K562 (cell line): ENCODE measurements around the gene SLC48A1. TPM values are rescaled to one million over a fixed set of nuclear protein-coding genes. Genes with fewer than 3 reads are reported as not detected.

Source experiments
- CEBPG ChIP-seq, 3 experiments: fragments of 200-800 bp in 1 of 3; sonication (Bioruptor generic) in 1 of 3; sonication (generic) in 1 of 3; formaldehyde crosslinking in 1 of 3; IDR thresholded peaks in 2 of 3; conservative IDR thresholded peaks in 1 of 3; 2 replicates each; pipeline versions ENCODE4 v1.6.1 to v1.8.0; 2016 to 2022; ENCODE audit warnings: missing compliant biosample characterization in 2 of 3, missing genetic modification characterization in 2 of 3, mild to moderate bottlenecking in 1 of 3, missing genetic modification reagents in 1 of 3
- CHCHD3 ChIP-seq: fragments of 250-450 bp; sonication (Bioruptor Pico); IDR thresholded peaks from 2 replicates; pipeline ENCODE4 v2.1.2; 2022; ENCODE audit warnings: mild to moderate bottlenecking
- DDX20 ChIP-seq: fragments of 450-650 bp; IDR thresholded peaks from 2 replicates; pipeline ENCODE4 v1.6.1; 2016; ENCODE audit warnings: missing genetic modification characterization, low read depth, mild to moderate bottlenecking, missing compliant biosample characterization, moderate library complexity
- ETV5 ChIP-seq: sonication (generic); formaldehyde crosslinking; IDR thresholded peaks from 2 replicates; pipeline ENCODE4 v1.4.0; 2020; ENCODE audit warnings: low read depth, mild to moderate bottlenecking, missing genetic modification reagents
- MECOM ChIP-seq: fragments of 250-450 bp; sonication (Bioruptor Pico); IDR thresholded peaks from 2 replicates; pipeline ENCODE4 v1.8.0; 2022; ENCODE audit warnings: inconsistent platforms
- POLR3G ChIP-seq: IDR thresholded peaks from 2 replicates; pipeline ENCODE4 v1.6.1; 2011; ENCODE audit not compliant: insufficient read length, insufficient replicate concordance; ENCODE audit errors: extremely low read depth
- RFX5 ChIP-seq: IDR thresholded peaks from 2 replicates; pipeline ENCODE4 v1.6.1; 2011; ENCODE audit warnings: low read depth, mild to moderate bottlenecking, improper control_type of control experiment, low read length
- SMARCA4 ChIP-seq: fragments of 450-650 bp; IDR thresholded peaks from 2 replicates; pipeline ENCODE4 v1.6.1; 2016
- XRCC3 ChIP-seq: fragments of 450-650 bp; IDR thresholded peaks from 2 replicates; pipeline ENCODE4 v1.6.1; 2017; ENCODE audit warnings: mild to moderate bottlenecking, moderate library complexity
- XRCC5 ChIP-seq: fragments of 200-400 bp; formaldehyde crosslinking; IDR thresholded peaks from 2 replicates; pipeline ENCODE4 v1.6.1; 2017; ENCODE audit warnings: low read depth, mild to moderate bottlenecking, low read length
- ZNF133 ChIP-seq: fragments of 250-450 bp; sonication (Bioruptor Pico); IDR thresholded peaks from 2 replicates; pipeline ENCODE4 v1.4.0; 2020; ENCODE audit warnings: mild to moderate bottlenecking
- ZNF165 ChIP-seq: fragments of 250-450 bp; sonication (Bioruptor Pico); IDR thresholded peaks from 2 replicates; pipeline ENCODE4 v1.4.0; 2020; ENCODE audit warnings: borderline replicate concordance
- ZNF212 ChIP-seq: fragments of 450-650 bp; formaldehyde crosslinking; IDR thresholded peaks from 2 replicates; pipeline ENCODE4 v1.4.0; 2020; ENCODE audit warnings: mild to moderate bottlenecking
- ZNF589 ChIP-seq: fragments of 200-800 bp; sonication (Bioruptor generic); IDR thresholded peaks from 2 replicates; pipeline ENCODE4 v1.6.1; 2016; ENCODE audit warnings: low read depth, missing genetic modification characterization, missing compliant biosample characterization
- ZNF699 ChIP-seq: fragments of 250-450 bp; sonication (Bioruptor Pico); IDR thresholded peaks from 2 replicates; pipeline ENCODE4 v1.8.0; 2021; ENCODE audit warnings: mild to moderate bottlenecking, moderate library complexity; ENCODE audit not compliant: insufficient replicate concordance
- polyA plus RNA-seq, 8 experiments: library from polyadenylated mRNA; depleted of rRNA in 4 of 8; stranded (reverse) in 5 of 8; unstranded in 3 of 8; fragments of >200 nt; fragmentation: Nextera tagmentation in 2 of 8; fragmentation: Illumina TruSeq in 1 of 8; extraction: Ambion mirVana in 2 of 8; extraction: Trizol in 1 of 8; gene quantifications; 2 replicates each; pipeline versions ENCODE4 v1.2.1 to v1.2.3, GENCODE V29; 2011 to 2014; ENCODE audit warnings: inconsistent platforms in 1 of 8, missing spikeins in 1 of 8
- total RNA-seq, 7 experiments: library from RNA; depleted of rRNA in 6 of 7; stranded (reverse); fragments of >200 nt in 6 of 7; fragmentation: Illumina TruSeq in 2 of 7; extraction: Trizol in 2 of 7; gene quantifications; 2 replicates each; pipeline versions ENCODE4 v1.2.1 to v1.2.3, GENCODE V29; 2011 to 2021; ENCODE audit warnings: low replicate concordance in 1 of 7
- TF ChIP-seq, protein P1 (sequence below): fragments of 450-650 bp; formaldehyde crosslinking; IDR thresholded peaks from 2 replicates; pipeline ENCODE4 v1.4.0; 2020; ENCODE audit warnings: mild to moderate bottlenecking, moderate library complexity
- TF ChIP-seq, protein P2 (sequence below): fragments of 250-450 bp; sonication (Bioruptor Pico); IDR thresholded peaks from 2 replicates; pipeline ENCODE4 v1.8.0; 2022; ENCODE audit warnings: inconsistent platforms, mild to moderate bottlenecking, moderate library complexity, borderline replicate concordance
- TF ChIP-seq, protein P3 (sequence below): fragments of 450-650 bp; IDR thresholded peaks from 2 replicates; pipeline ENCODE4 v1.6.1; 2016; ENCODE audit warnings: borderline replicate concordance
- TF ChIP-seq, protein P4 (sequence below): sonication (generic); formaldehyde crosslinking; IDR thresholded peaks from 2 replicates; pipeline ENCODE4 v1.8.0; 2022; ENCODE audit warnings: mild to moderate bottlenecking, missing genetic modification reagents

The SLC48A1 gene
- total and polyA plus RNA-seq, 9 of the 15 experiments (the other 6 are each of a cell fraction or from before 2014, with no cell fraction given): 10.7 to 37.5 (median 18.7) TPM

DNA sequence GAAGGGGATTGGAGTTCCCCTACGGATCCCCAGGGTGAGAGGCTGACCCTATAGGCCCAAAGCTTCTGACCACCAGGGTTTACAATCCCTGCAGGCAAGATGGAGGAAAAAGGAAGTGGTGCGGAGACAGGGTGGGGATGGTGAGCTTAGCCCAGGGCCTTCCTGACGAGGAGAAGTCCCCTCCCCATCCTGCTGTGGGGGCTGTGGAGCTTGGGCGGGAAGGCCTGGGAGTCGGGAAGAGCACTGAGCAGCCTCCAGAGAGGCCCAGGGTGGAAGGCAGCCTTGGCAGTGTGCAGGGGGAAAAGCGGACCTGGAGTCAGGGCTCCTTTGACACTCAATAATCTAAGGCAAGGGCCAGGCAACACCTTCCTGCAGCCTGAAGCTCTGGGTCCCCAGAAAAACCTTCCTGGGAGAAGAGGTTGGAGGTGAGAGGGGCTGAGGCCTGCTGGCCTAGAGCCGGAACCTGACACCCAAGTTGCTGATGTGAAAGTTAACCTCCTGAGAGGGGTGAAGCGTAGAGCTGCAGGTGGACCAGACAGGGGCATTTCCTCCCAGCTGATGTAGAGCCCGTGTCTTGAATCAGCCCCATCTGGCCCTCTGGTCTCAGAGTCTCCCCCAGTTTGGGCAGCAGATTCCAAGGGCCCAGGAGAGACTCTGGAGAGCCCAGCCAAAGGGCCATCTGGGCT, 40.6 kb downstream of the SLC48A1 start (continued):
- TF ChIP-seq, protein P1, sequence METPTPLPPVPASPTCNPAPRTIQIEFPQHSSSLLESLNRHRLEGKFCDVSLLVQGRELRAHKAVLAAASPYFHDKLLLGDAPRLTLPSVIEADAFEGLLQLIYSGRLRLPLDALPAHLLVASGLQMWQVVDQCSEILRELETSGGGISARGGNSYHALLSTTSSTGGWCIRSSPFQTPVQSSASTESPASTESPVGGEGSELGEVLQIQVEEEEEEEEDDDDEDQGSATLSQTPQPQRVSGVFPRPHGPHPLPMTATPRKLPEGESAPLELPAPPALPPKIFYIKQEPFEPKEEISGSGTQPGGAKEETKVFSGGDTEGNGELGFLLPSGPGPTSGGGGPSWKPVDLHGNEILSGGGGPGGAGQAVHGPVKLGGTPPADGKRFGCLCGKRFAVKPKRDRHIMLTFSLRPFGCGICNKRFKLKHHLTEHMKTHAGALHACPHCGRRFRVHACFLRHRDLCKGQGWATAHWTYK (CRISPR knock-in tag): 0 out of 2 replicates have a peak, but pooled peaks have one; percentile 28
- TF ChIP-seq ZNF133 (no peak), XRCC5 (no peak), ZNF165 (CRISPR knock-in tag) (0 out of 2 replicates have a peak, but pooled peaks have one; percentile 47), ZNF589 (CRISPR knock-in tag) (no peak), POLR3G (no peak), ZNF212 (no peak), MECOM (CRISPR knock-in tag) (no peak), XRCC3 (no peak), CEBPG (CRISPR knock-in tag; IDR thresholded peaks at IDR 0.05) (no peak), CEBPG (tag; conservative IDR thresholded peaks at IDR 0.05 in 1 of 2, IDR thresholded peaks at IDR 0.05 in 1 of 2) (no peak), SMARCA4 (no peak), DDX20 (tag) (no peak), ZNF699 (CRISPR knock-in tag) (no peak), ETV5 (CRISPR knock-in tag) (peak; percentile 67), CHCHD3 (CRISPR knock-in tag) (no peak), RFX5 (no peak)
- TF ChIP-seq, protein P2, sequence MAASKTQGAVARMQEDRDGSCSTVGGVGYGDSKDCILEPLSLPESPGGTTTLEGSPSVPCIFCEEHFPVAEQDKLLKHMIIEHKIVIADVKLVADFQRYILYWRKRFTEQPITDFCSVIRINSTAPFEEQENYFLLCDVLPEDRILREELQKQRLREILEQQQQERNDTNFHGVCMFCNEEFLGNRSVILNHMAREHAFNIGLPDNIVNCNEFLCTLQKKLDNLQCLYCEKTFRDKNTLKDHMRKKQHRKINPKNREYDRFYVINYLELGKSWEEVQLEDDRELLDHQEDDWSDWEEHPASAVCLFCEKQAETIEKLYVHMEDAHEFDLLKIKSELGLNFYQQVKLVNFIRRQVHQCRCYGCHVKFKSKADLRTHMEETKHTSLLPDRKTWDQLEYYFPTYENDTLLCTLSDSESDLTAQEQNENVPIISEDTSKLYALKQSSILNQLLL (CRISPR knock-in tag): no peak
- TF ChIP-seq, protein P3, sequence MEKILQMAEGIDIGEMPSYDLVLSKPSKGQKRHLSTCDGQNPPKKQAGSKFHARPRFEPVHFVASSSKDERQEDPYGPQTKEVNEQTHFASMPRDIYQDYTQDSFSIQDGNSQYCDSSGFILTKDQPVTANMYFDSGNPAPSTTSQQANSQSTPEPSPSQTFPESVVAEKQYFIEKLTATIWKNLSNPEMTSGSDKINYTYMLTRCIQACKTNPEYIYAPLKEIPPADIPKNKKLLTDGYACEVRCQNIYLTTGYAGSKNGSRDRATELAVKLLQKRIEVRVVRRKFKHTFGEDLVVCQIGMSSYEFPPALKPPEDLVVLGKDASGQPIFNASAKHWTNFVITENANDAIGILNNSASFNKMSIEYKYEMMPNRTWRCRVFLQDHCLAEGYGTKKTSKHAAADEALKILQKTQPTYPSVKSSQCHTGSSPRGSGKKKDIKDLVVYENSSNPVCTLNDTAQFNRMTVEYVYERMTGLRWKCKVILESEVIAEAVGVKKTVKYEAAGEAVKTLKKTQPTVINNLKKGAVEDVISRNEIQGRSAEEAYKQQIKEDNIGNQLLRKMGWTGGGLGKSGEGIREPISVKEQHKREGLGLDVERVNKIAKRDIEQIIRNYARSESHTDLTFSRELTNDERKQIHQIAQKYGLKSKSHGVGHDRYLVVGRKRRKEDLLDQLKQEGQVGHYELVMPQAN: no peak
- TF ChIP-seq, protein P4, sequence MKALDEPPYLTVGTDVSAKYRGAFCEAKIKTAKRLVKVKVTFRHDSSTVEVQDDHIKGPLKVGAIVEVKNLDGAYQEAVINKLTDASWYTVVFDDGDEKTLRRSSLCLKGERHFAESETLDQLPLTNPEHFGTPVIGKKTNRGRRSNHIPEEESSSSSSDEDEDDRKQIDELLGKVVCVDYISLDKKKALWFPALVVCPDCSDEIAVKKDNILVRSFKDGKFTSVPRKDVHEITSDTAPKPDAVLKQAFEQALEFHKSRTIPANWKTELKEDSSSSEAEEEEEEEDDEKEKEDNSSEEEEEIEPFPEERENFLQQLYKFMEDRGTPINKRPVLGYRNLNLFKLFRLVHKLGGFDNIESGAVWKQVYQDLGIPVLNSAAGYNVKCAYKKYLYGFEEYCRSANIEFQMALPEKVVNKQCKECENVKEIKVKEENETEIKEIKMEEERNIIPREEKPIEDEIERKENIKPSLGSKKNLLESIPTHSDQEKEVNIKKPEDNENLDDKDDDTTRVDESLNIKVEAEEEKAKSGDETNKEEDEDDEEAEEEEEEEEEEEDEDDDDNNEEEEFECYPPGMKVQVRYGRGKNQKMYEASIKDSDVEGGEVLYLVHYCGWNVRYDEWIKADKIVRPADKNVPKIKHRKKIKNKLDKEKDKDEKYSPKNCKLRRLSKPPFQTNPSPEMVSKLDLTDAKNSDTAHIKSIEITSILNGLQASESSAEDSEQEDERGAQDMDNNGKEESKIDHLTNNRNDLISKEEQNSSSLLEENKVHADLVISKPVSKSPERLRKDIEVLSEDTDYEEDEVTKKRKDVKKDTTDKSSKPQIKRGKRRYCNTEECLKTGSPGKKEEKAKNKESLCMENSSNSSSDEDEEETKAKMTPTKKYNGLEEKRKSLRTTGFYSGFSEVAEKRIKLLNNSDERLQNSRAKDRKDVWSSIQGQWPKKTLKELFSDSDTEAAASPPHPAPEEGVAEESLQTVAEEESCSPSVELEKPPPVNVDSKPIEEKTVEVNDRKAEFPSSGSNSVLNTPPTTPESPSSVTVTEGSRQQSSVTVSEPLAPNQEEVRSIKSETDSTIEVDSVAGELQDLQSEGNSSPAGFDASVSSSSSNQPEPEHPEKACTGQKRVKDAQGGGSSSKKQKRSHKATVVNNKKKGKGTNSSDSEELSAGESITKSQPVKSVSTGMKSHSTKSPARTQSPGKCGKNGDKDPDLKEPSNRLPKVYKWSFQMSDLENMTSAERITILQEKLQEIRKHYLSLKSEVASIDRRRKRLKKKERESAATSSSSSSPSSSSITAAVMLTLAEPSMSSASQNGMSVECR: no peak
